ENCODE data around the gene PIK3C2B. TPM values are rescaled to one million over a fixed set of nuclear protein-coding genes. Genes with fewer than 3 reads are reported as not detected.

The PIK3C2B gene
- total and polyA plus RNA-seq, 2 of the 8 experiments (the other 6 are each of a cell fraction or from before 2014, with no cell fraction given): 20.4 to 36.7 TPM

DNA sequence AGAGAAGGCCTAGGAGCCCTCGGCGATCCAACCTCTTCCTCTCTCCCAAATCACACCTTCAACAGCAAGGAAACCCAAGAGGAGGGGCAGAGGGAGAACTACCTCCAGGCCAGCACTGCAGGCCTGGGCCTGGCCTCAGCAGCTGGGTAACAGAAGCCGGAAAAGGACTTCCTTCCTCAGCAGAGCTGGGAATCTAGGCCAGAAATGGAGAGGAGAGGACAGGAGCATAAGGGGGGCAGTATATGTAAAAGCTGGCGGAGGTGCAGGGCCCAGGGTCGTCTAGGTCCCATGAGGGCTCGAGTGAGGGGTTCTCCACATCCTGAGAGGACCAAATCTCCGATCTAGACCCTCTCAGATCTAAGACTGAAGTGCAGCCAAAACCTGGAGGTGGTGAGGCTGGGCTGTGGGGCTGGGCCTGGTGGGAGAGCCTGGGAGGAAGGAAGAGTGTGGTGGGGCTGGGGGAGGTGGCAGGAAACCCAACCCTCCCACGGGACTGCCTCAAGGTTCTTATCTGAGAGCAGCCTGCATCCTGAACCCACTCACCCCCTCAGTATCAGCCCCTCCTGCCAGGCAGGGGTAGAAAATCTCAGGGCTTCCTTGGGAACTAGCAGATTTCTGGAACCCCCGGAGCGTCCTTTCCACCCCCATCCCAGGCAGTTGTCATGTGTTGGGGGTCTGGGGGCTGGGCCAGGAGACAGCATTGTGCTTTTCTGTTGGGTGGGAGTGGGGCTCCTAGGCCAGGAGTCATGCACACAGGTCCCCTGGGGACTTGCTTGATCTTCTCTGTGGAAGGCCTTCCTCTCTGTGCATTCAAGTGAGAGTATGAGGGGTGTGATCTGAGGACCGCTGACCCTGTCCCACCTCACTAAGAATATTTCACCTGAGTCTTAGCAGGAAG, 33.0 kb downstream of the PIK3C2B start:
- H3K27ac ChIP-seq (ENCODE audit: low read depth, low read length): no peak overlapping the region
- H4K20me1 ChIP-seq (replicated peaks in 1 of 2; ENCODE audit: control insufficient read depth in 1 of 2, insufficient read depth in 2 of 2, low read length in 2 of 2): no peaks in the 10 kb centered on the region
- H2BK120ac ChIP-seq (replicated peaks; ENCODE audit: low read depth, low read length): no peak overlapping the region
- no peaks in the 10 kb centered on the region for H3K9me3 ChIP-seq (ENCODE audit: insufficient read depth in 2 of 2, low read depth in 1 of 2, low read length in 1 of 2)
- H3K9ac ChIP-seq (replicated peaks in 1 of 4; ENCODE audit: extremely low read depth in 1 of 4, low read depth in 3 of 4, low read length in 3 of 4): no peak overlapping the region
- no peaks in the 10 kb centered on the region; the same call in 1 of the 2 replicates for H3K23me2 ChIP-seq (ENCODE audit: low read depth, low read length)
- H2BK5ac ChIP-seq (ENCODE audit: low read depth, low read length): no peak overlapping the region
- no peak overlapping the region for H2AK5ac ChIP-seq (ENCODE audit: low read depth, low read length)
- ChIA-PET POLR2A (ENCODE audit: partially characterized antibody) (no interaction called here), CTCF (ENCODE audit: partially characterized antibody) (interaction anchor here (2.3 to 47.3 kb wide), 3 partner anchors 14 to 34 kb away, joined by 13 to 2124 read pairs (median 111); partner anchors contain the start of genes MDM4 and PIK3C2B)
- no peak overlapping the region for H4K8ac ChIP-seq (ENCODE audit: extremely low read depth, insufficient read depth, low read length)
- H2BK20ac ChIP-seq (ENCODE audit: low read length): no peak overlapping the region
- no peak overlapping the region for H4K91ac ChIP-seq (replicated peaks; ENCODE audit: insufficient read length, low read length)
- H3K56ac ChIP-seq (replicated peaks; ENCODE audit: insufficient read length, low read depth, low read length): no peak overlapping the region
- H3K4ac ChIP-seq (replicated peaks; ENCODE audit: insufficient read length, low read depth, low read length): no peak overlapping the region
- FAIRE-seq (no peak), DNase-seq (ENCODE audit: low read depth in 1 of 2, low spot score in 2 of 2) (no peak)
- H3K79me1 ChIP-seq (ENCODE audit: low read depth, low read length): 0 out of 2 replicates have a peak, but pooled peaks cover 2% of the 10 kb centered on the region
- WGBS, 2 experiments (ENCODE audit: extremely low coverage in 1 of 2, insufficient coverage in 1 of 2, insufficient read length in 1 of 2, insufficient replicate concordance in 2 of 2, low coverage in 1 of 2, low lambda C conversion rate in 2 of 2, missing lambda C conversion rate in 1 of 2): 93% methylated on average over 11 of the region's 11 CpGs; no CpG with 5 or more reads in 1 of the 2 experiments
- no peak overlapping the region for H3K4me3 ChIP-seq (ENCODE audit: extremely low read depth in 1 of 4, insufficient read depth in 2 of 4, low read depth in 3 of 4, low read length in 4 of 4)
- H3K18ac ChIP-seq (ENCODE audit: extremely low read depth, low read length): no peak overlapping the region
- no peaks in the 10 kb centered on the region for H3K27me3 ChIP-seq (replicated peaks in 1 of 4; ENCODE audit: control insufficient read depth in 3 of 4, extremely low read depth in 1 of 4, insufficient read depth in 3 of 4, low read length in 3 of 4)
- H3K4me2 ChIP-seq (ENCODE audit: insufficient read depth in 1 of 2, low read depth in 2 of 2, low read length in 2 of 2): no peak overlapping the region
- no peak overlapping the region for H2BK12ac ChIP-seq (ENCODE audit: low read depth, low read length)
- H3K79me2 ChIP-seq (ENCODE audit: control insufficient read depth in 1 of 2, insufficient read depth in 2 of 2, low read length in 2 of 2): no peaks in the 10 kb centered on the region
- no peak overlapping the region for H2BK15ac ChIP-seq (ENCODE audit: low read length)
- H2AFZ ChIP-seq (ENCODE audit: low read length): no peak overlapping the region
- peaks cover 0 to 12% (median 4%) of the 10 kb centered on the region in 4 experiments; a peak in 5 of 8 replicates for H3K36me3 ChIP-seq (ENCODE audit: control insufficient read depth in 2 of 4, insufficient read depth in 4 of 4, low read length in 3 of 4)
- H3K23ac ChIP-seq (ENCODE audit: insufficient read length): no peak overlapping the region
- no peak overlapping the region for H4K5ac ChIP-seq (ENCODE audit: insufficient read length, low read depth, low read length)
- no peak overlapping the region for H3K14ac ChIP-seq (ENCODE audit: insufficient read length)
- H3K4me1 ChIP-seq (replicated peaks in 1 of 4; ENCODE audit: control insufficient read depth in 3 of 4, insufficient read depth in 4 of 4, low read length in 3 of 4): peaks cover 0 to 11% (median 7%) of the 10 kb centered on the region in 4 experiments; a peak in 4 of 7 replicates
- no peak for TF ChIP-seq POLR2AphosphoS5 (IDR thresholded peaks at IDR 0.05; ENCODE audit: low read depth, low read length)
- TF ChIP-seq ASH2L (IDR thresholded peaks at IDR 0.05; ENCODE audit: low read length): no peak
- TF ChIP-seq E2F6 (IDR thresholded peaks at IDR 0.05): no peak
- no peak for TF ChIP-seq JUND (IDR thresholded peaks at IDR 0.05; ENCODE audit: low read length)
- TF ChIP-seq CBX8 (IDR thresholded peaks at IDR 0.05; ENCODE audit: borderline replicate concordance, low read depth, low read length): no peak
- no peak for TF ChIP-seq KDM4A (IDR thresholded peaks at IDR 0.05; ENCODE audit: low read depth, low read length, severe bottlenecking)
- TF ChIP-seq YY1 (IDR thresholded peaks at IDR 0.05; ENCODE audit: low read depth, low read length): no peak
- no peak for TF ChIP-seq CTCF (IDR thresholded peaks at IDR 0.05; ENCODE audit: control extremely low read depth in 1 of 3, insufficient read depth in 1 of 3, low read depth in 1 of 3, low read length in 3 of 3)
- TF ChIP-seq CHD2 (IDR thresholded peaks at IDR 0.05; ENCODE audit: low read length): no peak
